ENCODE measurements around the gene AP5S1. TPM values are rescaled to one million over a fixed set of nuclear protein-coding genes. Genes with fewer than 3 reads are reported as not detected.

The AP5S1 gene
- total and polyA plus RNA-seq, 10 of the 15 experiments (the other 5 are each of a cell fraction or from before 2014, with no cell fraction given): 3.8 to 13.2 (median 7.8) TPM

DNA sequence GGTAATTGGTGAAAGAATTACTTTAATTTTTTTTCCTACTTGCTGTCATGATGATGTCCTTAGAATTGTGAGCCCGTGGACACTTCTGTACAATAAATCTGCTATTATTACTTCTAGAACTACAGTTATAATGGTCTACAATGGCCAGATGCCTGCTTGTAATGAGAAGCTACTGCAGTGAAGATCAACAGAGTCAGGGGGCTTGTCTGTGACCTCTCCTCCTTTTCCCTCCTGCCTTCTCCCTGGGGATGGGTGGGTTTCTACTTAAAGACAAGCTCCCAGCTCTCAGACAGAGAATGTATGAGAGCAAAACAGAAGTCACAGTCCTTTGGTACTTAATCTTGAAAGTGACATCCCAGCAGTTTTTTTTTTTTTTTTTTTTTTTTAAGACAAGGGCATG, 55.7 kb downstream of the AP5S1 start:
- BruUV-seq (replicated peaks): no TSS peak
- CTCF ChIA-PET: interaction anchor here (0.6 kb wide), 1 partner anchor 194 kb away, joined by 4 read pairs; no protein-coding TSS in a partner anchor
- Histone ChIP-seq H4K20me1 (ENCODE audit: control insufficient read depth, insufficient read depth) (no peaks in the 10 kb centered on the region), H3K79me2 (ENCODE audit: control insufficient read depth, insufficient read depth, low read length) (no peaks in the 10 kb centered on the region), H3K9me3 (replicated peaks; ENCODE audit: control insufficient read depth, insufficient read depth, low read length) (no peaks in the 10 kb centered on the region), H3K9ac (ENCODE audit: control insufficient read depth, insufficient read depth, low read length) (no peak overlapping the region), H3K4me2 (ENCODE audit: control insufficient read depth, insufficient read depth) (no peak overlapping the region), H3K27me3 (replicated peaks in 1 of 2; ENCODE audit: control insufficient read depth in 2 of 2, insufficient read depth in 2 of 2, low read length in 1 of 2) (no peaks in the 10 kb centered on the region), H3K36me3 (ENCODE audit: control insufficient read depth in 2 of 2, insufficient read depth in 2 of 2, low read length in 1 of 2) (no peaks in the 10 kb centered on the region; a peak in 2 of 4 replicates), H3K4me1 (ENCODE audit: control insufficient read depth, insufficient read depth, low read length) (no peaks in the 10 kb centered on the region), H3K27ac (ENCODE audit: control insufficient read depth, insufficient read depth) (no peak overlapping the region), H2AFZ (ENCODE audit: control insufficient read depth, low read depth, low read length) (no peak overlapping the region), H3K4me3 (no peak overlapping the region)
- SMC1A ChIA-PET (ENCODE audit: uncharacterized antibody, unreplicated experiment): interaction anchor here (0.5 to 0.7 kb wide), 3 partner anchors 107 to 215 kb away, joined by 3 to 5 read pairs (median 3); no protein-coding TSS in a partner anchor
- no peak for ATAC-seq
- POLR2A ChIA-PET: interaction anchor here (0.5 to 0.7 kb wide), 2 partner anchors 20 to 1276 kb away, joined by 3 read pairs; no protein-coding TSS in a partner anchor
- no peak for DNase-seq (ENCODE audit: low read depth, low spot score)
- TF ChIP-seq RAD21 (IDR thresholded peaks at IDR 0.05; ENCODE audit: insufficient read depth, low read depth, low read length) (no peak), IKZF2 (IDR thresholded peaks at IDR 0.05) (no peak), MTA3 (IDR thresholded peaks at IDR 0.05; ENCODE audit: borderline replicate concordance, low read length) (no peak), CREM (IDR thresholded peaks at IDR 0.05; ENCODE audit: low read depth) (no peak), RCOR1 (conservative IDR thresholded peaks at IDR 0.05; ENCODE audit: low read depth, low read length) (no peak), EED (IDR thresholded peaks at IDR 0.05; ENCODE audit: low read depth) (no peak), NRF1 (conservative IDR thresholded peaks at IDR 0.05; ENCODE audit: low read depth, low read length) (no peak), IRF4 (IDR thresholded peaks at IDR 0.05; ENCODE audit: low read depth, low read length) (no peak), CHD4 (IDR thresholded peaks at IDR 0.05) (no peak), HDGF (IDR thresholded peaks at IDR 0.05) (no peak), STAT1 (conservative IDR thresholded peaks at IDR 0.05) (no peak), ZNF24 (IDR thresholded peaks at IDR 0.05) (no peak), EP300 (IDR thresholded peaks at IDR 0.05; ENCODE audit: borderline replicate concordance in 1 of 2, control insufficient read depth in 1 of 2, low read depth in 2 of 2, low read length in 2 of 2) (no peak), RELA (IDR thresholded peaks at IDR 0.05; ENCODE audit: borderline replicate concordance, partially characterized antibody) (no peak), SRF (IDR thresholded peaks at IDR 0.05; ENCODE audit: low read depth in 2 of 2, low read length in 2 of 2) (no peak), ZZZ3 (IDR thresholded peaks at IDR 0.05; ENCODE audit: control insufficient read depth, insufficient read length, low read depth) (no peak)
- TF ChIP-seq, protein P1, sequence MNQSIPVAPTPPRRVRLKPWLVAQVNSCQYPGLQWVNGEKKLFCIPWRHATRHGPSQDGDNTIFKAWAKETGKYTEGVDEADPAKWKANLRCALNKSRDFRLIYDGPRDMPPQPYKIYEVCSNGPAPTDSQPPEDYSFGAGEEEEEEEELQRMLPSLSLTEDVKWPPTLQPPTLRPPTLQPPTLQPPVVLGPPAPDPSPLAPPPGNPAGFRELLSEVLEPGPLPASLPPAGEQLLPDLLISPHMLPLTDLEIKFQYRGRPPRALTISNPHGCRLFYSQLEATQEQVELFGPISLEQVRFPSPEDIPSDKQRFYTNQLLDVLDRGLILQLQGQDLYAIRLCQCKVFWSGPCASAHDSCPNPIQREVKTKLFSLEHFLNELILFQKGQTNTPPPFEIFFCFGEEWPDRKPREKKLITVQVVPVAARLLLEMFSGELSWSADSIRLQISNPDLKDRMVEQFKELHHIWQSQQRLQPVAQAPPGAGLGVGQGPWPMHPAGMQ (IDR thresholded peaks at IDR 0.05; ENCODE audit: borderline replicate concordance): no peak
- TF ChIP-seq, protein P2, sequence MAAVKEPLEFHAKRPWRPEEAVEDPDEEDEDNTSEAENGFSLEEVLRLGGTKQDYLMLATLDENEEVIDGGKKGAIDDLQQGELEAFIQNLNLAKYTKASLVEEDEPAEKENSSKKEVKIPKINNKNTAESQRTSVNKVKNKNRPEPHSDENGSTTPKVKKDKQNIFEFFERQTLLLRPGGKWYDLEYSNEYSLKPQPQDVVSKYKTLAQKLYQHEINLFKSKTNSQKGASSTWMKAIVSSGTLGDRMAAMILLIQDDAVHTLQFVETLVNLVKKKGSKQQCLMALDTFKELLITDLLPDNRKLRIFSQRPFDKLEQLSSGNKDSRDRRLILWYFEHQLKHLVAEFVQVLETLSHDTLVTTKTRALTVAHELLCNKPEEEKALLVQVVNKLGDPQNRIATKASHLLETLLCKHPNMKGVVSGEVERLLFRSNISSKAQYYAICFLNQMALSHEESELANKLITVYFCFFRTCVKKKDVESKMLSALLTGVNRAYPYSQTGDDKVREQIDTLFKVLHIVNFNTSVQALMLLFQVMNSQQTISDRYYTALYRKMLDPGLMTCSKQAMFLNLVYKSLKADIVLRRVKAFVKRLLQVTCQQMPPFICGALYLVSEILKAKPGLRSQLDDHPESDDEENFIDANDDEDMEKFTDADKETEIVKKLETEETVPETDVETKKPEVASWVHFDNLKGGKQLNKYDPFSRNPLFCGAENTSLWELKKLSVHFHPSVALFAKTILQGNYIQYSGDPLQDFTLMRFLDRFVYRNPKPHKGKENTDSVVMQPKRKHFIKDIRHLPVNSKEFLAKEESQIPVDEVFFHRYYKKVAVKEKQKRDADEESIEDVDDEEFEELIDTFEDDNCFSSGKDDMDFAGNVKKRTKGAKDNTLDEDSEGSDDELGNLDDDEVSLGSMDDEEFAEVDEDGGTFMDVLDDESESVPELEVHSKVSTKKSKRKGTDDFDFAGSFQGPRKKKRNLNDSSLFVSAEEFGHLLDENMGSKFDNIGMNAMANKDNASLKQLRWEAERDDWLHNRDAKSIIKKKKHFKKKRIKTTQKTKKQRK (IDR thresholded peaks at IDR 0.05; ENCODE audit: low read depth, low read length): no peak
- TF ChIP-seq, protein P3, sequence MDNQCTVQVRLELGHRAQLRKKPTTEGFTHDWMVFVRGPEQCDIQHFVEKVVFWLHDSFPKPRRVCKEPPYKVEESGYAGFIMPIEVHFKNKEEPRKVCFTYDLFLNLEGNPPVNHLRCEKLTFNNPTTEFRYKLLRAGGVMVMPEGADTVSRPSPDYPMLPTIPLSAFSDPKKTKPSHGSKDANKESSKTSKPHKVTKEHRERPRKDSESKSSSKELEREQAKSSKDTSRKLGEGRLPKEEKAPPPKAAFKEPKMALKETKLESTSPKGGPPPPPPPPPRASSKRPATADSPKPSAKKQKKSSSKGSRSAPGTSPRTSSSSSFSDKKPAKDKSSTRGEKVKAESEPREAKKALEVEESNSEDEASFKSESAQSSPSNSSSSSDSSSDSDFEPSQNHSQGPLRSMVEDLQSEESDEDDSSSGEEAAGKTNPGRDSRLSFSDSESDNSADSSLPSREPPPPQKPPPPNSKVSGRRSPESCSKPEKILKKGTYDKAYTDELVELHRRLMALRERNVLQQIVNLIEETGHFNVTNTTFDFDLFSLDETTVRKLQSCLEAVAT (IDR thresholded peaks at IDR 0.05): no peak
- TF ChIP-seq, protein P4, sequence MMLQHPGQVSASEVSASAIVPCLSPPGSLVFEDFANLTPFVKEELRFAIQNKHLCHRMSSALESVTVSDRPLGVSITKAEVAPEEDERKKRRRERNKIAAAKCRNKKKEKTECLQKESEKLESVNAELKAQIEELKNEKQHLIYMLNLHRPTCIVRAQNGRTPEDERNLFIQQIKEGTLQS (IDR thresholded peaks at IDR 0.05; ENCODE audit: borderline replicate concordance, extremely low read depth, low read depth, low read length): no peak
- WGBS (ENCODE audit: insufficient coverage, insufficient replicate concordance, low lambda C conversion rate, missing lambda C conversion rate): 0% methylated on average over 1 of the region's 1 CpG
- in situ Hi-C loops (cut with MboI) (no loop called here), intact Hi-C loops (cut with micrococcal nuclease; ENCODE audit: unreplicated experiment) (no loop called here)
- FAIRE-seq: no peak
- RAD21 ChIA-PET (ENCODE audit: unreplicated experiment): no interaction called here
